NCI-H82 treated with DMSO at 0.1 percent for 48 hours (cell line): ENCODE results near the gene TTC21B.

Experiments used
- DNase-seq: peaks from one replicate; lab custom pipeline; 2025; ENCODE audit not compliant: unreplicated experiment; lab: John Stamatoyannopoulos, UW

The TTC21B gene

GRCh38 chr2:165839610-165840009, 114.0 kb downstream of the TTC21B start:
- DNase-seq = no peak

GRCh38 chr2:165837122-165837521, 116.5 kb downstream of the TTC21B start:
- no peak for DNase-seq

- no peak for DNase-seq
Observed at GRCh38 chr2:165835363-165835762, 118.2 kb downstream of the TTC21B start.

- DNase-seq = no peak
Observed at GRCh38 chr2:165833156-165833555, 120.4 kb downstream of the TTC21B start.

DNA sequence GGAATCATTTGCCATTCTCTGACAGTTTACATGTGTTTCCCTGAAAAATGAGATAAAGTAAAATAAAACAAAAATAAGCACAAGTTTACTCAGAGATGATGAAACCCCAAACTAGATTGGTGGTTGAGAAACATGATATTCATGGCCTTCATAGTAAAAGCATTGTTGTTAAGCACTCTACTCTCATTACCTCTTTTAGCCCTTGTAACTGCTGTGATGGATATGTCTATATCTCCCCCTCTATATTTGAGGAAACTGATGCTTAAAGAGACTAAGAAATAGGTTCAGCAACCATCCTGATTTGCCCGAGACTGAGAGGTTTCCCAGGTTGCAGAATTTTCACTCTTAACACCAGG, 125.7 kb downstream of the TTC21B start:
- no peak for DNase-seq

DNA sequence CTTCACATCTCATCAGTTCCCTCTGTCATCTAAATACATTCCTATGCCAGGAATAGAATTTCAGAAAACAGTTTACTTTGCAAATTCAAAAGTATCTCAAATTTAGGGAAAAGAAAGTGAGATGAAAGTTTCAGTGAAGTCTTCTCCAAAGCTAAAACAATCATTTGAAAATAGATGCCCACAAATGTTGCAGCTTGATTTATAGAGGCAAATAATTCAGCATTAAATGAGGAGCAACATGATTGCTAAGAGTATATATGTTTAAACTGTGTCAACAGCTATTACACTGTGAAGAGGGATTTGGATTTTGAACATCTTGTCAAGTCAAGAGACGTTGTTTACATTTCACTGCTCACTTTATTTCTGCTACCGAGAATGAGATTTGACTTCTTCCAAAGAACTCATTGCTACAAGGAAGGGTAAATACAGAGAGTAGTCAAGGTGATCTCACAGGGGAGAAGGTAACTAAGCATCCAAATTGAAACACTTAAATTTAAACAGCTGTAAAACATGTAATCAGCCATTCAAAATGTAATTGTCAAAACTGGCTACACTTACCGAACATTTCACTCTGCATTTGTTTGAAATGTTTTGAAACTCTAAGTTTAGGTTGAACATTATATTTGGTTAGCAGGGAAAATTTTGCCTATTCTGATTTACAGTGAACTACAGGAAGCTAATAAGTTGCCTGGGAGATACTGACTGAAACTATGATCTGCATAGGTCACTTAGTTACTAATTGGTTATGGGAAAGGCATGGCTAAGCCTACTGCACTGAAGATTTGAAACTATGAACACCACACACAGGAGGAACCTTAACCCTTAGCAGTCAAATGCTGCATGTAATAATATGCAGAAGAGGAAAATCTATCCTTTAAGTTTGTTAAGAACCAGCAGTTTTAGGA, 126.3 kb downstream of the TTC21B start:
- no peak for DNase-seq

DNA sequence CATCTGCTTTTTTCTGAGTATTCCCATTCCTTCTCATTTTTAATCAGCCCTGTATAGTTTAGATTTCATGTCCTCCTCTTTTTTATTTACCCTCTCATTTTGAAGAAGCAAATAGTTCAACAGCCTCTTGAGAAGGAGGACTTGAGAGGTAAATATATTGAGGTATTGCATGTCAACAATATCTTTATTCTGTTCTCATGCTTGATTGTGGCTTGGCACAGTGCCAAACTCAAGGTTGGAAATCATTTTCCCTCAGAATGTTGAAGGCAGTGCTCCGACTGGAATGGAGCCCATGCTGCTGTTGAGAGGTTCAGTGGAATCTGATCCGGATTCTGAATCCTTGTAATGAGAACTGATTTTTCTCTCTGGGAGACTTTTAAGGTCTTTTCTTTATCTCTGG, 128.5 kb downstream of the TTC21B start:
- DNase-seq = no peak
